H1 (cell line): ENCODE results near the gene FAM181B.

Experiments used
- JUND ChIP-seq: IDR thresholded peaks from 2 replicates; pipeline ENCODE4 v1.6.1; 2011; ENCODE audit warnings: mild to moderate bottlenecking, improper control_type of control experiment, low read length
- POLR2A ChIP-seq, 2 experiments: IDR thresholded peaks; 1 replicate in 1 of 2; 2 replicates in 1 of 2; pipeline ENCODE4 v1.6.1; 2011; ENCODE audit warnings: low read depth in 2 of 2, low read length in 2 of 2, mild to moderate bottlenecking in 2 of 2; ENCODE audit errors: control extremely low read depth in 1 of 2
- SRF ChIP-seq: IDR thresholded peaks from 2 replicates; pipeline ENCODE4 v1.6.1; 2011; ENCODE audit warnings: mild to moderate bottlenecking, low read depth, low read length, moderate library complexity
- TF ChIP-seq, protein P1 (sequence below), 3 experiments: IDR thresholded peaks; 1 replicate in 2 of 3; 2 replicates in 1 of 3; pipeline versions ENCODE4 v1.5.1 to v1.6.1; 2011; ENCODE audit warnings: low read length in 3 of 3, mild to moderate bottlenecking in 3 of 3, inconsistent platforms in 2 of 3, low read depth in 1 of 3, moderate library complexity in 1 of 3; ENCODE audit not compliant: insufficient read depth in 1 of 3; ENCODE audit errors: control extremely low read depth in 1 of 3

DNA sequence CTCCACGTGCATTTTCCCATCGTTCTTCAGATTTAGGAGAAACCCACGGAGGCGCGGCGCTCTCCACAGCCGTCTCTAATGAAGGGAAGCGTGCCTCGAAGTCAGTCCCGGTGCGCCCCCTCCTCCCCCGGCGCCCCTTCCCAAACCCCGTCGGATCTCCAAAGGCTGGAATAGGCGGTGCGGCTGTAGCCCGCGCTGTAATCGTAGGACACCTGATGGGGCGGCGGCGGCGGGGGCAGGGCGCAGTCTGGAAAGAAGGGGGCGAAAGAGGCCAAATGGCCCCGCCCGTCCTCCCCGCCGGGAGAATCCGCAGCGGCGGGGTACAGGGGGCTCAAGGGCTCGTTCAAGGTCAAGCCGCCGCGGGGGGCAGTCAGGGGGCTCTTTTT is 1.3 kb downstream of the FAM181B start:
- TF ChIP-seq JUND, result no peak
- TF ChIP-seq, protein P1, sequence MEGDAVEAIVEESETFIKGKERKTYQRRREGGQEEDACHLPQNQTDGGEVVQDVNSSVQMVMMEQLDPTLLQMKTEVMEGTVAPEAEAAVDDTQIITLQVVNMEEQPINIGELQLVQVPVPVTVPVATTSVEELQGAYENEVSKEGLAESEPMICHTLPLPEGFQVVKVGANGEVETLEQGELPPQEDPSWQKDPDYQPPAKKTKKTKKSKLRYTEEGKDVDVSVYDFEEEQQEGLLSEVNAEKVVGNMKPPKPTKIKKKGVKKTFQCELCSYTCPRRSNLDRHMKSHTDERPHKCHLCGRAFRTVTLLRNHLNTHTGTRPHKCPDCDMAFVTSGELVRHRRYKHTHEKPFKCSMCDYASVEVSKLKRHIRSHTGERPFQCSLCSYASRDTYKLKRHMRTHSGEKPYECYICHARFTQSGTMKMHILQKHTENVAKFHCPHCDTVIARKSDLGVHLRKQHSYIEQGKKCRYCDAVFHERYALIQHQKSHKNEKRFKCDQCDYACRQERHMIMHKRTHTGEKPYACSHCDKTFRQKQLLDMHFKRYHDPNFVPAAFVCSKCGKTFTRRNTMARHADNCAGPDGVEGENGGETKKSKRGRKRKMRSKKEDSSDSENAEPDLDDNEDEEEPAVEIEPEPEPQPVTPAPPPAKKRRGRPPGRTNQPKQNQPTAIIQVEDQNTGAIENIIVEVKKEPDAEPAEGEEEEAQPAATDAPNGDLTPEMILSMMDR (IDR thresholded peaks at IDR 0.05; ENCODE audit: control extremely low read depth in 1 of 3, insufficient read depth in 1 of 3, low read depth in 1 of 3, low read length in 3 of 3), result no peak
- no peak for TF ChIP-seq SRF
- TF ChIP-seq POLR2A (IDR thresholded peaks at IDR 0.05; ENCODE audit: control extremely low read depth in 1 of 2, low read depth in 2 of 2, low read length in 2 of 2), result no peak
